NCI-H1105 treated with DMSO at 0.1 percent for 48 hours (cell line): ENCODE data around the gene LZTFL1.
A peak's percentile ranks its signal among the peaks of the same experiment; 100 is the strongest.

Experiments
- DNase-seq: peaks from one replicate; lab custom pipeline; 2025; lab: John Stamatoyannopoulos, UW

The LZTFL1 gene

DNA sequence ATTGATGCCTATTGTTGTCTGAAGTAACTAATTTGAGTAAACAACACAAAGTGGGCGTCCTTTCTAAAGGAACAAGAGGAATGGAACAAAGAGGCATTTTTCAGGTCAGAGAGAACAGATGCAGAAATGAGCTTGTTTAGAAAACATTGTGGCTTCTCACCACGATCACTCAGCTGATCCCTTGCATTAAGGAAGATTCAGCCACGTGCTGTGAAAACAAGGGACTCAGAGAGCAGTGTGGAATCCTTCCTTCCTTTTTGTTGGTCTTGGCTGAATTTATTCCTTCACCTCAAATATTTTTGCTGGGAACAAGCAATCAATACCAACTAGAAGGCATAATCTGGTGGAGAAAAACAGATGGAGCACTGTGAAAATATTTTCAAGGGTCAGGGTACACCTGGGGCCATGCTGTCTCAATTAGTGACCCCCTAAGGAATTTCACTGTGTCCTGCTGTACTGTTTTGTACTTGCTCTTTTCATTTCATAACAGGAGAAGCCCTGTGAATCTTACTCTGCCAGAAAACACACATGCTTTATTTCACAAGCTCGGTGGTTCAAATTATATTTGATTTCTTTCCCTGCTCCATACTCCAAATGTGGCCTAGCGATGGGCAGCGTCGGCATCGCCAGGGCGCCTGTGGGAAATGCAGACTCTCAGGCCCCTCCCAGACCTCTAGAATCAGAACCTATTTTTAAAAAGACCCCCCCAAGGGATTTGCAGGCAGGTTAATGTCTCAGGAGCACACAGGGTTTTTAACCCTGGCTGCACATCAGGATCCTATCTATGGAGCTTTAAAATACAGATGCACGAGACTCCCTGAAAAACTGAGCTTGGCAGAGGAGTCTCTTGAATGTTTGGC, 34.0 kb downstream of the LZTFL1 start:
- DNase-seq: peak; percentile 32

DNA sequence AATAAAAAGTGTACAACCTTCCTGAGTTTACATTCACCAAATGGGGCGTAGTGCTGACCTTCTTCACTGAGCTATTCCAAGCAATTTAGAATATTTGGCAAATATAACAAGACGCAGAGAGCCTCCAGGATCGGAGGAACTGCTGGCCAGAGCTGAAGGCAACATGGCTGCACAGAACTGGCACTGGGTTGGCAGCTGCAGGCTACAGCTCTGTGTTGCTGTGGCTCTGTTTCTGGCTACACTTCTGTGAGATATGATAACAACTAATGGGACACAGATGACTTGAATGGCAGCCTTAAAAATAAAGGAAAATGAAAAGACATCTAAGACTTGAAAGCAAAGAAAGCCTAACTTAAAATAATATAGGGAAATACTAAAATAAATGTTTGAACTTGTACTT, 34.8 kb downstream of the LZTFL1 start:
- DNase-seq: no peak

- no peak for DNase-seq
Observed at GRCh38 chr3:45806072-45806471, 35.8 kb downstream of the LZTFL1 start.

DNA sequence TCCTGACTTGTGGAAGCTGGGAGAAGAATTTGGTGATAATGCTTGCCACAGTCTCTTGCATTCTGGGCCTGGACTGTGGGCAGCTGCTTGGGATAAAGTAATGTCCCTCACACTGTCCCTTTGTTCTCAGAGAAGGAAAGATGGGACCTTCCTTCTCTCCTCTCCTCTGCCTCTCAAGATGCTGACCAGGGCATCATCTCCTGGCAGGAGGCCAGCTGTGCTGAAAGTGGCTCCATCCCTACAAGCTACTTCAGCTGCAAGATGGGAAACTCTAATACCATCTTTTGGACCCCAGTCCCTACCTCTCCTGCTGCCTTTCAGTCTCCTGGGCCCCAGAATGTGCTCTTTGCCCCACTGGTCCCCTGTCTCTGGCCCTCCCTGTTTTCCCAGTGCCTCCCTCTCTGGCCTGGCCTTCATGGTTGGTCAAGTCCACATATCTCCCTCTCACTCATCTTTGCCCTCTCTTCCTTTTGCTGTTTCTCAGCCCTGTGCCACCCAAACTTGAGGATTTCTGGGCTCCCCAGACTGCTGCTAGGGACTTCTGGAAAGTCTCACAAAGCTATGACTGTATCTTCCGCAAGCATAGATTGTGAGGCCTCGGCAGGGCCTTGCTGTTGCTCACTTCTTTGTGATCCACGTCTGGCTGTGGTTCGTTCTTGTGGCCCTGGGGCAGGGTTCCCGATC, 38.5 kb downstream of the LZTFL1 start:
- no peak for DNase-seq

DNA sequence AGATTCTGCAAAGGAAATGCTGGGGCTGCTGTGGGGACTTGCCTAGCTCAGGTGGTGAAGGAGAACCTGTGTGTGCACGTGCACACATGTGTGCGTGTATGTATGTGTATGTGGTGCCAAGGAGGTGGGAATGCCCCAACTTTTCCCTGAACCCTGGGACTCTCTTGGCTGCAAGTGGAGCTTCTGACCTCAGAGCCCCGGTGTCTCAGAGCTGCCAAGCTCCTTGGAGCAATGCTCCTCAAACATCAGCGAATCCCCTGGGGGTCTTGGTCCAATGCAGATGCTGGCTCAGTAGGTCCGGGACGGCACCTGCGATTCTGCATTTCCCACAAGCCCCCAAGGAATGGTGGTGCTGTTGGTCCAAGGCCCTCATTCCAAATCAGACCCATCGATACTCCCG, 39.8 kb downstream of the LZTFL1 start:
- DNase-seq: no peak

DNA sequence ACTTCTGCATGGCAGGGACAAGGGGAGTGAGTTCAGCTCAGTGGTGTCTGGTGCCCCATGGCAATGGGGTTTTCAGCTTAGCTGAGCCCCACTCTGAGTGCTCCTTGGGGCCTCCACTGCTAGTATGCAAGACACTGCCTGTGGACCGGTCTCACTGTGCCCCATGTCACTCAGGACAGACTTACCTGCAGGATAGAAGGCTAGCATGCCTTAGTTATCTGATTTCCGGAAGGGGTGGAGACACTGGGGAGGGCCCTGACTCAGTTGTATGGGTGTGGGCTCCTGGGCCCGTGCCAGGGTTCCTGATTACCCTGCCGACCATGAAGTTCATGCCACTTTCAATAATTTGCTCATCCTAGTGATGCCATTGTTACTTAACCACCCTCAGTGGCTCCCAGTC, 41.3 kb downstream of the LZTFL1 start:
- DNase-seq: no peak

DNA sequence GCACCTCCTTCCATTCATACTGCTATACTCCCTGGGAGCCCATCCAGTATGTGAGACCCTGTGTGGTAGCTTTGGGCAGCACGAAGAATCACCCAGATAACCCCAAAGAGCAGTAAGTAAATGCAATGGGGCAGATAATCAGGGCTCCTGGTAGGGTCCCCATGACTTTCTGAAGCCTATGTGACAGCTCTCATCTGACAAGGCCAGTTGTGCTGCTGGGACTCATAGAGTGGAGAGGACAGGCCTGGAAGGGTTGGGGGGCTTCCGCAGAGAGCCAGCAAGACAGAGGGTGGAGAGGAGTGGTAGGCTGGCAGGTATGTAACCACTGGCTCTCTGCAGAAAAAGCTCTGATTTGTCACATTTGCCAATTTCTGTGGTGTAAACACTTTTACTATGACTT, 42.3 kb downstream of the LZTFL1 start:
- DNase-seq: no peak

- no peak for DNase-seq
Observed at GRCh38 chr3:45798034-45798433, 43.9 kb downstream of the LZTFL1 start.

DNA sequence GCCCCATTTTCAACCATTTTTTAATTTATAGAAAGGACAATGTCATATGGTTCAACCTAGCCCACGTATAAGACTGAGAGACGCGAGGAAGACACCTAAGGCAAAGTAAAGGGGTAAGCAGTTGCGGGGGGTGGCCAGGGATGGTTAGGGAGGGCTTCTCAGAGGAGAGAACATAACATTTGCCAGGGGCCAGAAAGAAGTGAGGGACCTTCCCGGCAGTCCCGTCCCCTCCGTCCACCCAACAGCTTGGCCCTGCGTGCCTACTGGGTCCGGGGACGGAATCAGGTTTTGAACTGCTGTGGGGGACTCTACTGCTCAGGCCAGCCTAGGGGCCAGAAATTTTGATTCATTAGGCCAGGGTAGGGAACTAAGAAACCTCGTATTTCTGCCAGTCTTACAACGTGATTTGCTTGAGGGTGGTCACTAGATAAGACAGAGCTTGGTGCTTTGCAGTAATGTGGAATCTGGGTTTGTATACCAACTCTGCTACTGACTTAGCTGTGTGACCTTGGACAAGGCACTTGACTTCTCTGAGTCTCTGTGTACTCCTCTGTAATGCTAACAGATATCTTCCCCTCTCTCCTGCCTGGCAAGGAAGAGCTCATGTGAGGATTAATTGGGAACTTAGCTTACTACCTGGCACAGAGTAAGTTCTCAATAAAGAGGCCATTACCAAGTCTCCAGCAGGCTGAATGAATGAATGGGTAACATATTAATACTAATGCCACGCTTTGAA, 44.8 kb downstream of the LZTFL1 start:
- no peak for DNase-seq

GRCh38 chr3:45795882-45796765, 45.8 kb downstream of the LZTFL1 start, which contains the start of gene SLC6A20:
Gene SLC6A20, minus strand, starts transcription at chr3:45796536. Its CDS starts 117 bp downstream, at chr3:45796419.
- no peak for DNase-seq

DNA sequence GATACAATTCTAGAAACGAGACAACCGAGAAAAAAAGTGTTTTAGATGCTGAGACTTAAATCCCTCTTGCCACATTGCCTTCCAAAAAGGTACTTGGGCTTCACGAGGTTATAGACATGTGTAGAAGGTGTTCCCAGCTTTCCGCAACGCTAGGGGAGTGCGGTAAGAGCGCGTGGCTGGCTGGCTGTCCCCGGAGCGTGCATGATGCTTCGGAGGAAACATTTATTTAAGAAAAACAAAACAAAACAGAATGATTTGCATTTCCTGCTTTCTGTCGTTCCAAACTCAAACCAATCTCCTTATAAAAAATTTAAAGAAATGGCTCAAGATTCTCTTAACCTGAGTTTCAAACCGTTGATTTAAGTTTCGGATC, 46.4 kb downstream of the LZTFL1 start:
- no peak for DNase-seq

- no peak for DNase-seq
Observed at GRCh38 chr3:45794660-45795059, 47.3 kb downstream of the LZTFL1 start.

DNA sequence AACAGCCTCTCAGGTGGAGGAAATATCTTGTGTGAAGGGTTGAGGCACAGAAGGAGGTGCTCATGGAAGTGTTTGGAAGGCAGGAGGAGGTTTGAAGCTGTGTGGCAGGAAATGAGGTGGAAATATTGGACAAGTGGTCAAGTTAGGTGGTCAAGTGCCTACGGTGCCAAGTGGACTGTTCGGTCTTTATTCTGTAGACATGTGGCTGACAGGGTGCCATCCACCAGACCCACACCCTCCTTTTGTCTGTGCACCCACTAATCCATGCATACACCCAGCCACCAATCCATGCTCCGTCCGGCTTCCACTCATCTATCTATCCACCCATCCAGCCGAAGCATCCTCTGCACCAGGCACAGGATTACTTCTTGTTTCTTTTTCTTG, 47.8 kb downstream of the LZTFL1 start:
- no peak for DNase-seq

DNA sequence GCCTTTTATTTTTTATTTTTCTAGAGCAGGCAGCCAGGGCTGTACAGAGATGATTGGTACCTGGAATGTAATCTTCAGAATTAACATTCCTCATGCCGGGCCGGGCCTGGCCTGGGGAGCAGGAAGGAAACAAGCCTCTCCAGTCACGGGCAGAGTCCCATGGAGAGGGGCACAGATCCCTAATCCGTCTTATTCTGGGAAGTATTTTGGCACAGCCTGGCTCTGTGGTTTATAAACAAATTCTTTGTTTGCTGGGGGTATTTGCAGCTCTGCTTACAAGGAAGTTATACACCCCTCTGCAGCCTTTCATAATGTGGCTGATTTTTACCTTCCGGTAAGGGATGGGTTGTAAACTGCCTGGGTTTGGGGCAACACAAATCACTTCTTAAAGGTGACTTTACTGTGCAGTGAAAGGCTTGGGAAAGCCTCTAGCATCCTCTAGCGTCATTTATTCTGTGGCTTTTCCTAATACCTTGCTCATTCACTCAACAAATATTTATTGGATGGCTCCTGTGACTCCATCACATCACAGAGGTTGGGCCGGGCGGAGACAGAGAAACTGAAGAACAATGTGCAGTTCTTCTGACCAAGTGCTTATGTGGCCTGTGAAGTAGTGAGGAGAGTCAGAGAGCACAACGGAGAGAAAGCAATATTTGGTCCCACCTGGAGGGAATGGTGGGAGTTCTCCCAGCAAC, 48.3 kb downstream of the LZTFL1 start:
- DNase-seq: no peak

DNA sequence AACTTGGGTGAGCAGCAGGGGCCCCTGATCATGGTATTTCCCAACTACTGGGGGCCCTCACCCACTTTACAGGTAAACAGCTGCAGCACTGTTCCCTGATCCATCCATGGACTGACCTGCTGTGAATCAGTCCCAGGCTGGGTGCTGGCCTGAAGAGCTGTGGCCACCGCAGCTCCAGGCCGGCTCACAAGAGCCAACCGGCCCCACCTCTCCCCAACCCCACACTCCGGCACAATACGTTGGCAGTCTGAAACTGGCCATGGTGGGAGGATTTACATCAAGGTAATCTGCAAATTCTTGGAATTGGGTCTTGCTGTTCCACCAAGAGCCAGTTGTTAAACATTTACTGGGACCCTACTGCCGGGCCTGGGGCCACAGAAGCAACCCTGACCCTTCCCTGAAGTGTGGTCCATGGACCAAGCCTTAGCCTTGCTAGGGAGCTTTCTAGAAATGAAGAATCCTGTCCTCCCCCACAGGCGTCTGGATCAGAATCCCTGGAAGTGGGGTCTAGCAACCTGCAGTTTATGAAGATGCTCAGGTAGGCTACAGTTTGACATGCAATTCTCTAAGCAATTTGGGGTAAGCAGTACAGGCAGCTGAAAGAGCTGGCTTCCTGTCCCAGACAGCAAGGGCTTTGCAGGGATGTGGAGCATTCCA, 49.3 kb downstream of the LZTFL1 start:
- DNase-seq: no peak

- no peak for DNase-seq
Observed at GRCh38 chr3:45792036-45792435, 49.9 kb downstream of the LZTFL1 start.

DNA sequence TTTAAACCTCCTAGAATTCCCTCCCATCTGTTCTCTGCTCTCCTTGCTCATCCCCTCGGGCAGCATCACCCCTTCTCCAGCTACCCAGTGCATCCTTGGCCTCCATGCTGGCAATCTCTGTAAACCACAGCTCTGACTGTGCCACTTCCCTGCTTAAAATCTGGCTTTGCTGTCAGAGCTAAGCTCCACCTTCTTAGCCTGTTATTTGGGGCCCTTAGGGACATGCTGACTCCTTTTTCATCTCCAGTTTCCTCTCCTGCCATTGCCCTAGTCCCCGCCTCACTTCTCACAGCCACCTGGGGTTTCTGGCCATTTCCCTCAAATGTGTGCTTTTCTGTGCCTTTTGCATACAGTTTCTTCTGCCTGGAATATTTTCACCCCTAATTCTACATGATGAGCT, 51.3 kb downstream of the LZTFL1 start:
- no peak for DNase-seq

DNA sequence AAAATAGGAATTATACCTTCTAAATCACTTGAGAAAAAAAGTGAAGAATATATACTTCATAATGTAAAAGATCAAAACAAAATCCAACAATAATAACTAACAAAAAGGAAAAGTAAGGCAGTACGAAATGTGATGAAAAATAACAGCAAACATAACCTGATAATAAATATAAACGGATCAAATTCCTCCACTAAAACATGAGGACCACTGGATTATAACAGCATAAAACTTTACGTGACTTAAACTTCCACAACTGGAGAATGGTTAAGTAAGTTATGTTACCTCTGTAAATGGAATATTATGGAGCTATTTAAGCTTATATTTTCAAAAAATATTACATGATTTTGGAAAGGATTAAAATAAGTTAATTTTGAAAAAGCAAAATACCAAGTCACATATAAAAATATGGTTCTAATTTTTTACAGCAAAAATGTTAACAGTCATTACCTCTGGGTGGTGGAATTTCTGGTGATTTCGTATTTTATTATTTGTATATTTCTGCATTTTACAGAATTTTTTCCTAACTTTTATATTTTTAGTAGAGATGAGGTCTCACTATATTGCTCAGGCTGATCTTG, 52.6 kb downstream of the LZTFL1 start:
- DNase-seq: no peak

GRCh38 chr3:45787551-45787950, 54.4 kb downstream of the LZTFL1 start:
- no peak for DNase-seq

DNA sequence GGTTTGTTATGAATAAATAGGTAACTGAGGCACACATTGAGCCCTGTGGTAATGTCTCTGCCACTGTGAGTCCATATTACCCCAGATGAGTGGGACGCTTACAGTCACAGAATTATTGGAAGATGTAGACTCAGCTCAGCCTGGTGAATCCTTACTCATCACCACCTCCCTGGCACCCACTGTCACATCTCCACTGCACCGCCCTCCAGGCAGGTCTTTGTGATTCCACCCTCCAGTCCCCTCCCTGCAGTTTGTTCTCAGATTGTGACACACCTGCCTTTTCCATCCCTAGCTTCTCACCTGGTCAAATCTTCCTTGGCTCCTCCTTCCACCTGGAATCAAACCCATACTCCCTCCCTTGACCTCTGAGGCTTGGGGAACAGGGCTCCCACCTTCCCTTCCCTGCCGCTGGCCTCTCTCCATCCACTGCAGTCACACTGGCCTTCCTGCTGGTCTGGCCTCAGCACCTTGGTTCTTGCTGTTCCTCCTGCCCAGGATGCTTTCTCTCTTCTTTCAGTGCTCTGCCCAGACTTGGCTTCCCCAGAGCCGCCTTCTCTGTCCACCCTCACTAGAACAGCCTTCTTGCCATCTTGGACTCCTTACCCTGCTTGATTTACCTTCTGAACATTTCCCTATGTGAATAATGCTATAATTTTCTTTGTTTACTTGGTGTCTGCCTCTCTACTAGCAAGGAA, 55.0 kb downstream of the LZTFL1 start:
- no peak for DNase-seq
